B cell (primary cell): ENCODE measurements around the gene CNTNAP2. TPM values are rescaled to one million over a fixed set of nuclear protein-coding genes. Genes with fewer than 3 reads are reported as not detected.

ENCODE experiments used
- ATAC-seq: fragments of 200-7000 bp; cut with Tn5 transposase; one replicate; pipeline ENCODE4 v1.10.0; 2021; ENCODE audit warnings: low read depth, mild to moderate bottlenecking, moderate number of reproducible peaks, moderate library complexity
- CTCF ChIA-PET: fragments of 350-600 bp; sonication (Branson Sonifier 250); formaldehyde crosslinking; loops from one replicate; lab custom pipeline; 2021; ENCODE audit warnings: antibody characterized with exemption, inconsistent platforms; lab: Charles Lee
- POLR2A ChIA-PET: fragments of 350-600 bp; sonication (Branson Sonifier 250); formaldehyde crosslinking; loops from one replicate; lab custom pipeline; 2021; ENCODE audit warnings: antibody characterized with exemption; lab: Charles Lee
- DNase-seq: peaks from one replicate; pipeline ENCODE4 v3.0.0; 2013
- H2AFZ ChIP-seq: 2 replicates; pipeline ENCODE4 v1.6.1; 2012; ENCODE audit warnings: mild to moderate bottlenecking, low read depth, low read length; ENCODE audit not compliant: insufficient read depth, poor library complexity, severe bottlenecking
- H3K27ac ChIP-seq, 2 donors: 1 replicate in 1 of 2; 2 replicates in 1 of 2; pipeline ENCODE4 v1.5.1; 2012 to 2013; ENCODE audit warnings: low read length in 2 of 2, mild to moderate bottlenecking in 2 of 2, moderate library complexity in 1 of 2
- H3K27me3 ChIP-seq, 4 experiments: fragments of 200-600 bp in 1 of 4; sonication (generic) in 1 of 4; replicated peaks in 1 of 4; 1 replicate in 2 of 4; 2 replicates in 2 of 4; pipeline versions ENCODE4 v1.6.1 to v1.7.0; 2013 to 2016; ENCODE audit warnings: low read length in 3 of 4, mild to moderate bottlenecking in 2 of 4, mixed read lengths in 1 of 4, moderate library complexity in 1 of 4; ENCODE audit not compliant: insufficient read depth in 4 of 4, control insufficient read depth in 3 of 4; ENCODE audit errors: control extremely low read depth in 1 of 4
- H3K36me3 ChIP-seq, 2 experiments: replicated peaks in 1 of 2; 1 replicate in 1 of 2; 2 replicates in 1 of 2; pipeline versions ENCODE4 v1.6.1 to v1.7.1; 2013; ENCODE audit warnings: low read length in 1 of 2; ENCODE audit not compliant: insufficient read depth in 2 of 2, control insufficient read depth in 1 of 2; ENCODE audit errors: control extremely low read depth in 1 of 2, extremely low read depth in 1 of 2
- H3K4me1 ChIP-seq, 2 donors: fragments of 200-600 bp in 1 of 2; sonication (generic) in 1 of 2; 1 replicate in 1 of 2; 2 replicates in 1 of 2; pipeline versions ENCODE4 v1.5.1 to v1.6.1; 2013 to 2017; ENCODE audit warnings: low read length in 2 of 2; ENCODE audit not compliant: control insufficient read depth in 2 of 2, insufficient read depth in 2 of 2
- H3K4me2 ChIP-seq: replicated peaks from 2 replicates; pipeline ENCODE3; 2012; ENCODE audit warnings: mild to moderate bottlenecking, low read depth, low read length; ENCODE audit not compliant: poor library complexity, severe bottlenecking
- H3K4me3 ChIP-seq, 5 experiments: fragments of 200-600 bp in 1 of 5; sonication (generic) in 1 of 5; 1 replicate in 3 of 5; 2 replicates in 2 of 5; pipeline versions ENCODE4 v1.5.1 to v1.7.0; 2011 to 2016; ENCODE audit warnings: low read length in 4 of 5, mild to moderate bottlenecking in 4 of 5, low read depth in 2 of 5, control low read depth in 1 of 5, moderate library complexity in 1 of 5; ENCODE audit not compliant: insufficient read depth in 1 of 5; ENCODE audit errors: control extremely low read depth in 1 of 5, extremely low read depth in 1 of 5
- H3K79me2 ChIP-seq: fragments of 200-600 bp; sonication (generic); one replicate; pipeline ENCODE4 v1.6.0; 2016; ENCODE audit warnings: low read length; ENCODE audit not compliant: control insufficient read depth, insufficient read depth
- H3K9ac ChIP-seq: fragments of 200-600 bp; sonication (generic); 2 replicates; pipeline ENCODE4 v1.6.1; 2017; ENCODE audit warnings: mild to moderate bottlenecking, low read length, moderate library complexity
- H3K9me3 ChIP-seq, 3 donors: one replicate each; pipeline versions ENCODE4 v1.6.1 to v1.7.1; 2013; ENCODE audit warnings: low read length in 2 of 3; ENCODE audit not compliant: control insufficient read depth in 2 of 3, insufficient read depth in 1 of 3; ENCODE audit errors: control extremely low read depth in 1 of 3
- H4K20me1 ChIP-seq: 2 replicates; pipeline ENCODE4 v1.6.0; 2012; ENCODE audit warnings: mild to moderate bottlenecking, low read length; ENCODE audit not compliant: insufficient read depth, control insufficient read depth, poor library complexity, severe bottlenecking
- H3K27ac Mint-ChIP-seq: one replicate; pipeline ENCODE4 v1.8.0; 2021; ENCODE audit warnings: mixed read lengths
- H3K27me3 Mint-ChIP-seq: one replicate; pipeline ENCODE4 v1.8.0; 2021; ENCODE audit warnings: mixed read lengths
- H3K4me1 Mint-ChIP-seq: one replicate; pipeline ENCODE4 v1.8.0; 2021; ENCODE audit warnings: mixed read lengths
- H3K4me3 Mint-ChIP-seq: one replicate; pipeline ENCODE4 v1.8.0; 2021; ENCODE audit warnings: mixed read lengths
- H3K9me3 Mint-ChIP-seq: one replicate; pipeline ENCODE4 v1.8.0; 2022; ENCODE audit warnings: mixed read lengths; ENCODE audit not compliant: insufficient read depth
- EZH2 ChIP-seq: IDR thresholded peaks from 2 replicates; pipeline ENCODE4 v1.6.1; 2012; ENCODE audit warnings: borderline replicate concordance, low read depth, mild to moderate bottlenecking, moderate library complexity, low read length; ENCODE audit not compliant: insufficient read depth, poor library complexity, severe bottlenecking
- WGBS: methylation state at CpG from one replicate; pipeline ENCODE4 v1.1.5; 2013; ENCODE audit warnings: missing lambda C conversion rate; ENCODE audit not compliant: insufficient coverage; 5-methylcytosine and 5-hydroxymethylcytosine counted together
- intact Hi-C: fragments of 100-400 bp; cut with micrococcal nuclease; formaldehyde crosslinking; loops from one replicate; pipeline ENCODE4 v1.10.0; 2022
- polyA plus RNA-seq: library from polyadenylated mRNA; depleted of rRNA; stranded (reverse); fragments of >200 nt; gene quantifications from 2 replicates; pipeline ENCODE4 v1.2.3, GENCODE V29; 2012
- total RNA-seq, 2 donors: library from RNA; stranded (reverse); fragments of 120-200 nt in 1 of 2; gene quantifications; 1 replicate in 1 of 2; 2 replicates in 1 of 2; pipeline versions ENCODE4 v1.2.3 to v1.2.4, GENCODE V29; 2013 to 2022
- TF ChIP-seq, protein P1 (sequence below): fragments of 200-600 bp; IDR thresholded peaks from one replicate; pipeline ENCODE4 v1.8.0; 2022; ENCODE audit warnings: antibody characterized with exemption, mild to moderate bottlenecking

CNTNAP2 gene
- total and polyA plus RNA-seq, 2 donors (not counting 1 experiment from before 2014, with no cell fraction given), result 7.4 to 16.6 TPM

DNA sequence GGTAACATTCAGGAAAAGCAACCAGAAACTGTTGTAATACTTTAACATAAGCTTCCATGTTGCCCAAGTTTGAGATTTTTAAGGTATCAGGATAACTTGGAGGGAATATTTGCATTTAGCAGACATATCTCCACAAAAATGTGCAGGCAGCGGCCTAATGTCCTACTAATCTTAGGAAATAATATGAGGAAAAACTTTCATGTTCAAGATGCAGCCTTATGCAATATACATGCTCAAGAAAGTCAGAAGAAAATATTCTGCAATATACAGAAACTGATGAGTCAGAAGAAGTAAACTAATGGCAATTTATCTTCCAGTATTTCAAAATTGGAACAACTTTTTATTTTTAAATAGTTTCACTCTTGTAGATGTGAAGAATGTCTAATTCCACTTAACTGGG, 2010.8 kb downstream of the CNTNAP2 start:
- intact Hi-C loops, result no loop called here
- peaks cover 0 to under 1% (median 0%) of the 10 kb centered on the region in 4 experiments for H3K27me3 ChIP-seq
- H3K36me3 ChIP-seq, result no peaks in the 10 kb centered on the region
- ChIA-PET CTCF (no interaction called here), POLR2A (no interaction called here)
- DNase-seq (no peak), ATAC-seq (no peak)
- H3K27ac ChIP-seq, result no peak overlapping the region
- Mint-ChIP-seq H3K27ac (no peak overlapping the region), H3K27me3 (no peaks in the 10 kb centered on the region), H3K9me3 (peaks cover 2% of the 10 kb centered on the region), H3K4me1 (no peaks in the 10 kb centered on the region), H3K4me3 (no peak overlapping the region)
- H3K9me3 ChIP-seq, result no peaks in the 10 kb centered on the region
- no peak overlapping the region for H2AFZ ChIP-seq
- no peak overlapping the region for H3K9ac ChIP-seq
- H4K20me1 ChIP-seq, result no peaks in the 10 kb centered on the region
- TF ChIP-seq, protein P1, sequence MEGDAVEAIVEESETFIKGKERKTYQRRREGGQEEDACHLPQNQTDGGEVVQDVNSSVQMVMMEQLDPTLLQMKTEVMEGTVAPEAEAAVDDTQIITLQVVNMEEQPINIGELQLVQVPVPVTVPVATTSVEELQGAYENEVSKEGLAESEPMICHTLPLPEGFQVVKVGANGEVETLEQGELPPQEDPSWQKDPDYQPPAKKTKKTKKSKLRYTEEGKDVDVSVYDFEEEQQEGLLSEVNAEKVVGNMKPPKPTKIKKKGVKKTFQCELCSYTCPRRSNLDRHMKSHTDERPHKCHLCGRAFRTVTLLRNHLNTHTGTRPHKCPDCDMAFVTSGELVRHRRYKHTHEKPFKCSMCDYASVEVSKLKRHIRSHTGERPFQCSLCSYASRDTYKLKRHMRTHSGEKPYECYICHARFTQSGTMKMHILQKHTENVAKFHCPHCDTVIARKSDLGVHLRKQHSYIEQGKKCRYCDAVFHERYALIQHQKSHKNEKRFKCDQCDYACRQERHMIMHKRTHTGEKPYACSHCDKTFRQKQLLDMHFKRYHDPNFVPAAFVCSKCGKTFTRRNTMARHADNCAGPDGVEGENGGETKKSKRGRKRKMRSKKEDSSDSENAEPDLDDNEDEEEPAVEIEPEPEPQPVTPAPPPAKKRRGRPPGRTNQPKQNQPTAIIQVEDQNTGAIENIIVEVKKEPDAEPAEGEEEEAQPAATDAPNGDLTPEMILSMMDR, result no peak
- TF ChIP-seq EZH2, result no peak
- H3K79me2 ChIP-seq, result no peaks in the 10 kb centered on the region
- H3K4me3 ChIP-seq, result no peak overlapping the region
- WGBS, result no CpG with 5 or more reads among the region's 1 CpG
- H3K4me1 ChIP-seq, result no peaks in the 10 kb centered on the region
- H3K4me2 ChIP-seq, result no peak overlapping the region

- H3K9me3 ChIP-seq, result no peaks in the 10 kb centered on the region
- ATAC-seq (no peak), DNase-seq (no peak)
- no peaks in the 10 kb centered on the region for H3K4me1 ChIP-seq
- no peak overlapping the region for H3K27ac ChIP-seq
- no peak overlapping the region for H3K9ac ChIP-seq
- H2AFZ ChIP-seq, result no peak overlapping the region
- Mint-ChIP-seq H3K4me3 (no peak overlapping the region), H3K4me1 (no peaks in the 10 kb centered on the region), H3K9me3 (peaks cover 2% of the 10 kb centered on the region), H3K27me3 (no peaks in the 10 kb centered on the region), H3K27ac (no peak overlapping the region)
- no peaks in the 10 kb centered on the region for H3K36me3 ChIP-seq
- no peaks in the 10 kb centered on the region for H3K79me2 ChIP-seq
- no peaks in the 10 kb centered on the region for H4K20me1 ChIP-seq
- intact Hi-C loops, result no loop called here
- no peak overlapping the region for H3K4me3 ChIP-seq
- TF ChIP-seq, protein P1, result no peak
- TF ChIP-seq EZH2, result no peak
- 96% methylated on average over 4 of the region's 6 CpGs for WGBS
- ChIA-PET CTCF (no interaction called here), POLR2A (no interaction called here)
- H3K27me3 ChIP-seq, result no peaks in the 10 kb centered on the region
- no peak overlapping the region for H3K4me2 ChIP-seq
These were observed 2012.4 kb downstream of the CNTNAP2 start for GRCh38 chr7:148129023-148129422.
